ENCODE results near the gene EEIG2. TPM values are rescaled to one million over a fixed set of nuclear protein-coding genes. Genes with fewer than 3 reads are reported as not detected.

The EEIG2 gene
- total and polyA plus RNA-seq, 9 donors = 5.3 to 37.8 (median 11.3) TPM

- Histone ChIP-seq H3K27me3 (no peaks in the 10 kb centered on the region), H3K4me1 (ENCODE audit: insufficient read depth) (no peaks in the 10 kb centered on the region), H3K36me3 (no peaks in the 10 kb centered on the region), H3K27ac (no peak overlapping the region), H3K4me3 (no peak overlapping the region), H3K9me3 (no peaks in the 10 kb centered on the region)
- WGBS, 3 donors = 69 to 79% (median 72%) methylated on average over 1 of the region's 1 CpG
- intact Hi-C loops (cut with DNase I) = no loop called here
- TF ChIP-seq EP300 (IDR thresholded peaks at IDR 0.05) (no peak), POLR2A (IDR thresholded peaks at IDR 0.05) (no peak)
- TF ChIP-seq, protein P1, sequence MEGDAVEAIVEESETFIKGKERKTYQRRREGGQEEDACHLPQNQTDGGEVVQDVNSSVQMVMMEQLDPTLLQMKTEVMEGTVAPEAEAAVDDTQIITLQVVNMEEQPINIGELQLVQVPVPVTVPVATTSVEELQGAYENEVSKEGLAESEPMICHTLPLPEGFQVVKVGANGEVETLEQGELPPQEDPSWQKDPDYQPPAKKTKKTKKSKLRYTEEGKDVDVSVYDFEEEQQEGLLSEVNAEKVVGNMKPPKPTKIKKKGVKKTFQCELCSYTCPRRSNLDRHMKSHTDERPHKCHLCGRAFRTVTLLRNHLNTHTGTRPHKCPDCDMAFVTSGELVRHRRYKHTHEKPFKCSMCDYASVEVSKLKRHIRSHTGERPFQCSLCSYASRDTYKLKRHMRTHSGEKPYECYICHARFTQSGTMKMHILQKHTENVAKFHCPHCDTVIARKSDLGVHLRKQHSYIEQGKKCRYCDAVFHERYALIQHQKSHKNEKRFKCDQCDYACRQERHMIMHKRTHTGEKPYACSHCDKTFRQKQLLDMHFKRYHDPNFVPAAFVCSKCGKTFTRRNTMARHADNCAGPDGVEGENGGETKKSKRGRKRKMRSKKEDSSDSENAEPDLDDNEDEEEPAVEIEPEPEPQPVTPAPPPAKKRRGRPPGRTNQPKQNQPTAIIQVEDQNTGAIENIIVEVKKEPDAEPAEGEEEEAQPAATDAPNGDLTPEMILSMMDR (IDR thresholded peaks at IDR 0.05) = no peak
- DNase-seq = no peak
Measured at GRCh38 chr1:108585313-108585712, 25.4 kb downstream of the EEIG2 start.

DNA sequence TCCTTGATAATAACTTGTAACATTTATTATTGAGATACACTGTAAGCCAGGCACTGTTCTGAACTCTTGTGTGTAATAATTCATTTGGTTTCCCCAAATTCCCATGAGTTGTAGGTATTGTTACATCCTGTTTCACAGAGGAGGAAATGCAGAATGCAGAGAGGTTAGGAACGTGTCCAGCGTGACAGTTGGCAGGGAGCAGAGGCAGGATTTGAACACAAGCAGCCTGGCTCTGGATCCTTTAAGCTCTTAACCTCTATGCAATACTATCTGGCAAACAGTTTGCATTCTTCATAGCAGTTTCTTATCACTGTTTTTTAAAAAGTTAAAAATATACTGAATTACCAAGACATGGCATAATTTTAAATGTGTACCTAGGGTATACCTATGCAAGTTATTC is 30.5 kb downstream of the EEIG2 start:
- 5 to 14% (median 14%) methylated on average over 2 of the region's 2 CpGs for WGBS, 3 donors
- intact Hi-C loops (cut with DNase I) = no loop called here

GRCh38 chr1:108590957-108591356 is 31.1 kb downstream of the EEIG2 start:
- no peaks in the 10 kb centered on the region for H3K27me3 ChIP-seq
- intact Hi-C loops (cut with DNase I) = no loop called here
- TF ChIP-seq EP300 (IDR thresholded peaks at IDR 0.05) (no peak), POLR2A (IDR thresholded peaks at IDR 0.05) (no peak)
- TF ChIP-seq, protein P1 (IDR thresholded peaks at IDR 0.05) = no peak
- no peak overlapping the region for H3K27ac ChIP-seq
- no peak for DNase-seq
- 3 to 8% (median 6%) methylated on average over 3 of the region's 3 CpGs for WGBS, 3 donors
- no peak overlapping the region for H3K4me3 ChIP-seq
- H3K4me1 ChIP-seq (ENCODE audit: insufficient read depth) = peaks cover 5% of the 10 kb centered on the region
- no peaks in the 10 kb centered on the region for H3K36me3 ChIP-seq
- H3K9me3 ChIP-seq = no peaks in the 10 kb centered on the region

More for the DNA sequence above, 30.5 kb downstream of the EEIG2 start:
- H3K36me3 ChIP-seq = no peaks in the 10 kb centered on the region
- peaks cover 5% of the 10 kb centered on the region for H3K4me1 ChIP-seq (ENCODE audit: insufficient read depth)
- no peak for DNase-seq
- H3K27ac ChIP-seq = no peak overlapping the region
- TF ChIP-seq EP300 (IDR thresholded peaks at IDR 0.05) (no peak), POLR2A (IDR thresholded peaks at IDR 0.05) (no peak)
- TF ChIP-seq, protein P1 (IDR thresholded peaks at IDR 0.05) = no peak
- H3K9me3 ChIP-seq = no peaks in the 10 kb centered on the region
- H3K4me3 ChIP-seq = no peak overlapping the region
- H3K27me3 ChIP-seq = no peaks in the 10 kb centered on the region

DNA sequence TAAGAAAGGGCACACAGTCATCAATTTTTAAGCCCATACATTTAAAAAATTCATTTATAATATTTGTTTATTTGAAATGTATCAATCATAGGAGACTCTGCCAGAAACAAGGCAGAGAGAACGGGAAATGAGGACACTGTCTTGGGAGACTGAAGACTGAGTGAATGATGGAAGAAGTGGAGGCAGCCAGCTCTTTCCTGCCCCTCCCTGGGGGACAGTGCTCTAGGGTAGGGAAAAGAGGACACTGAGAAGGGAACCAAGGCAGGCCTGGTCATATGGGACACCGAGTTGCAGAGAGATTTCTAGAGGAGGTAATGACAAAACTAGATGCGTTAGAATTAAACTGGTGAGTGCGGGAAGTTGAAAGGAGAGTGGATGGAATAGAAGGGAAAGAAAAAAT is 31.6 kb downstream of the EEIG2 start:
- Histone ChIP-seq H3K9me3 (no peaks in the 10 kb centered on the region), H3K36me3 (no peaks in the 10 kb centered on the region), H3K27me3 (no peaks in the 10 kb centered on the region), H3K27ac (no peak overlapping the region), H3K4me3 (no peak overlapping the region), H3K4me1 (ENCODE audit: insufficient read depth) (peaks cover 5% of the 10 kb centered on the region)
- WGBS, 3 donors = 80 to 84% (median 83%) methylated on average over 4 of the region's 4 CpGs
- TF ChIP-seq EP300 (IDR thresholded peaks at IDR 0.05) = no peak
- TF ChIP-seq, protein P1 (IDR thresholded peaks at IDR 0.05) = no peak
- TF ChIP-seq POLR2A (IDR thresholded peaks at IDR 0.05) = no peak
- intact Hi-C loops (cut with DNase I) = no loop called here
- DNase-seq = no peak
